ENCODE measurements around the gene IL4. TPM values are rescaled to one million over a fixed set of nuclear protein-coding genes. Genes with fewer than 3 reads are reported as not detected.

Gene IL4
- polyA plus RNA-seq, 1 donor from 2014 or later: not detected

GRCh38 chr5:132692632-132692967 is 18.8 kb downstream of the IL4 start:
- no peaks in the 10 kb centered on the region for H3K79me2 ChIP-seq (replicated peaks; ENCODE audit: insufficient read depth, low read length)
- H4K20me1 ChIP-seq (ENCODE audit: insufficient read depth): no peaks in the 10 kb centered on the region
- H3K4me2 ChIP-seq (ENCODE audit: low read length): no peak overlapping the region

GRCh38 chr5:132695956-132696355 is 22.2 kb downstream of the IL4 start:
- Histone ChIP-seq H3K36me3 (ENCODE audit: insufficient read depth, low read length) (peaks cover 6% of the 10 kb centered on the region), H3K79me2 (replicated peaks; ENCODE audit: insufficient read depth, low read length) (no peaks in the 10 kb centered on the region), H3F3A (ENCODE audit: insufficient read depth, low read length, poor library complexity, severe bottlenecking) (no peaks in the 10 kb centered on the region), H2AFZ (ENCODE audit: low read depth, low read length) (no peak overlapping the region), H4K20me1 (ENCODE audit: insufficient read depth) (no peaks in the 10 kb centered on the region), H3K4me2 (ENCODE audit: low read length) (no peak overlapping the region), H3K9ac (ENCODE audit: low read length) (no peak overlapping the region), H3K27ac (ENCODE audit: low read length) (no peak overlapping the region), H3K4me3 (ENCODE audit: low read length) (no peak overlapping the region), H3K9me3 (ENCODE audit: low read length) (no peaks in the 10 kb centered on the region), H3K27me3 (ENCODE audit: insufficient read depth, low read depth, low read length) (no peaks in the 10 kb centered on the region), H3K9me2 (ENCODE audit: insufficient read depth, low read length) (no peaks in the 10 kb centered on the region)
- TF ChIP-seq REST (IDR thresholded peaks at IDR 0.05; ENCODE audit: borderline replicate concordance) (no peak), TAF1 (IDR thresholded peaks at IDR 0.05; ENCODE audit: low read depth) (no peak)

More at GRCh38 chr5:132692632-132692967, 18.8 kb downstream of the IL4 start:
- H3K4me3 ChIP-seq (ENCODE audit: low read length): no peak overlapping the region
- TF ChIP-seq TAF1 (IDR thresholded peaks at IDR 0.05; ENCODE audit: low read depth) (no peak), MXI1 (conservative IDR thresholded peaks at IDR 0.05; ENCODE audit: poor library complexity, severe bottlenecking) (no peak), EZH2 (IDR thresholded peaks at IDR 0.05; ENCODE audit: borderline replicate concordance, insufficient read depth, low read length, poor library complexity, severe bottlenecking) (no peak), SMC3 (conservative IDR thresholded peaks at IDR 0.05; ENCODE audit: poor library complexity) (no peak), EP300 (conservative IDR thresholded peaks at IDR 0.05; ENCODE audit: poor library complexity, severe bottlenecking) (no peak), CTCF (IDR thresholded peaks at IDR 0.05; ENCODE audit: poor library complexity, severe bottlenecking) (no peak), POLR2AphosphoS5 (IDR thresholded peaks at IDR 0.05) (no peak), RAD21 (conservative IDR thresholded peaks at IDR 0.05) (no peak), REST (IDR thresholded peaks at IDR 0.05; ENCODE audit: borderline replicate concordance) (no peak)
- H2AFZ ChIP-seq (ENCODE audit: low read depth, low read length): no peak overlapping the region
- H3F3A ChIP-seq (ENCODE audit: insufficient read depth, low read length, poor library complexity, severe bottlenecking): no peaks in the 10 kb centered on the region
- no peaks in the 10 kb centered on the region for H3K27me3 ChIP-seq (ENCODE audit: insufficient read depth, low read depth, low read length)
- no peak overlapping the region for H3K9ac ChIP-seq (ENCODE audit: low read length)
- H3K27ac ChIP-seq (ENCODE audit: low read length): no peak overlapping the region
- peaks cover 6% of the 10 kb centered on the region for H3K36me3 ChIP-seq (ENCODE audit: insufficient read depth, low read length)
- H3K9me3 ChIP-seq (ENCODE audit: low read length): no peaks in the 10 kb centered on the region
- H3K9me2 ChIP-seq (ENCODE audit: insufficient read depth, low read length): no peaks in the 10 kb centered on the region
